IMR-90 (cell line): ENCODE data around the gene PBX4.

Experiments
- BHLHE40 ChIP-seq: fragments of 150-350 bp; IDR thresholded peaks from 2 replicates; pipeline ENCODE4 v1.6.1; 2016; ENCODE audit warnings: mild to moderate bottlenecking, low read depth, low read length
- CEBPB ChIP-seq: IDR thresholded peaks from 2 replicates; pipeline ENCODE4 v1.6.1; 2012; ENCODE audit warnings: low read depth, low read length, improper control_type of control experiment
- FOS ChIP-seq: fragments of 150-350 bp; IDR thresholded peaks from 2 replicates; pipeline ENCODE4 v1.6.1; 2016; ENCODE audit warnings: low read depth, low read length
- MAFK ChIP-seq: IDR thresholded peaks from 2 replicates; pipeline ENCODE4 v1.6.1; 2012; ENCODE audit warnings: low read depth, low read length, improper control_type of control experiment
- MAZ ChIP-seq: IDR thresholded peaks from 2 replicates; pipeline ENCODE4 v1.6.1; 2012; ENCODE audit warnings: low read depth, mild to moderate bottlenecking, low read length, improper control_type of control experiment, moderate library complexity, borderline replicate concordance
- MXI1 ChIP-seq: IDR thresholded peaks from 2 replicates; pipeline ENCODE4 v1.6.1; 2012; ENCODE audit warnings: low read depth, mild to moderate bottlenecking, low read length, moderate library complexity, borderline replicate concordance
- POLR2A ChIP-seq: IDR thresholded peaks from 2 replicates; pipeline ENCODE4 v1.6.1; 2012; ENCODE audit warnings: mild to moderate bottlenecking, low read depth, low read length
- RAD21 ChIP-seq: IDR thresholded peaks from 2 replicates; pipeline ENCODE4 v1.6.1; 2012; ENCODE audit warnings: low read length, improper control_type of control experiment
- RCOR1 ChIP-seq: IDR thresholded peaks from 2 replicates; pipeline ENCODE4 v1.6.1; 2012; ENCODE audit warnings: mild to moderate bottlenecking, low read length, improper control_type of control experiment; ENCODE audit not compliant: insufficient replicate concordance
- RFX5 ChIP-seq: IDR thresholded peaks from 2 replicates; pipeline ENCODE4 v1.8.0; 2012; ENCODE audit warnings: low read depth, mild to moderate bottlenecking, low read length, moderate library complexity
- SMC3 ChIP-seq: fragments of 150-350 bp; IDR thresholded peaks from 2 replicates; pipeline ENCODE4 v1.6.1; 2016; ENCODE audit warnings: low read depth, mild to moderate bottlenecking, antibody characterized with exemption, low read length, moderate library complexity
- TF ChIP-seq, protein P1 (sequence below): conservative IDR thresholded peaks from 2 replicates; pipeline ENCODE4 v1.5.1; 2012; ENCODE audit warnings: mild to moderate bottlenecking, low read depth, low read length, improper control_type of control experiment
- TF ChIP-seq, protein P2 (sequence below): fragments of 150-350 bp; IDR thresholded peaks from 2 replicates; pipeline ENCODE4 v1.6.1; 2016; ENCODE audit warnings: low read depth, mild to moderate bottlenecking, low read length, moderate library complexity, borderline replicate concordance
- TF ChIP-seq, protein P3 (sequence below): fragments of 150-350 bp; IDR thresholded peaks from 2 replicates; pipeline ENCODE4 v1.6.1; 2017; ENCODE audit warnings: mild to moderate bottlenecking, antibody characterized with exemption, low read length, low read depth

DNA sequence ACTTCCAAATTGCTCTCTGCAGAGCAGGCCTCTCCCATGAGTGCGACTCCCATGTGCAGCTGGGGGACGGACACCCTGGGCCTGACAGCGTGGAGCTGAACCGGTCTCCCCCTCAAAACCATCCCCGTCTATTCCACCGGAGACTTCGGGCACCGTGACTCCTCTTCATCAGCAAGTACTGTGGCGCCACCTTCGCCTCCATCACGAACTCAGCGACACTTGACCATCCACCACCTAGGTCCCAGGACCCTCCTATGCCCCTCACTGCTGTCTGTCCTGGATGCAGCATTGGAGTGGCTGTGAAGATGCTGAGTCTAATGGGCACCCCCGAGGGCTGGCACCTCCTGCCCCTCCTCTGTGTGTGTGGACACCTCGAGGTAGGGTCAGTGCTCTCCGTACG lies 59.9 kb downstream of the PBX4 start:
- TF ChIP-seq, protein P1, sequence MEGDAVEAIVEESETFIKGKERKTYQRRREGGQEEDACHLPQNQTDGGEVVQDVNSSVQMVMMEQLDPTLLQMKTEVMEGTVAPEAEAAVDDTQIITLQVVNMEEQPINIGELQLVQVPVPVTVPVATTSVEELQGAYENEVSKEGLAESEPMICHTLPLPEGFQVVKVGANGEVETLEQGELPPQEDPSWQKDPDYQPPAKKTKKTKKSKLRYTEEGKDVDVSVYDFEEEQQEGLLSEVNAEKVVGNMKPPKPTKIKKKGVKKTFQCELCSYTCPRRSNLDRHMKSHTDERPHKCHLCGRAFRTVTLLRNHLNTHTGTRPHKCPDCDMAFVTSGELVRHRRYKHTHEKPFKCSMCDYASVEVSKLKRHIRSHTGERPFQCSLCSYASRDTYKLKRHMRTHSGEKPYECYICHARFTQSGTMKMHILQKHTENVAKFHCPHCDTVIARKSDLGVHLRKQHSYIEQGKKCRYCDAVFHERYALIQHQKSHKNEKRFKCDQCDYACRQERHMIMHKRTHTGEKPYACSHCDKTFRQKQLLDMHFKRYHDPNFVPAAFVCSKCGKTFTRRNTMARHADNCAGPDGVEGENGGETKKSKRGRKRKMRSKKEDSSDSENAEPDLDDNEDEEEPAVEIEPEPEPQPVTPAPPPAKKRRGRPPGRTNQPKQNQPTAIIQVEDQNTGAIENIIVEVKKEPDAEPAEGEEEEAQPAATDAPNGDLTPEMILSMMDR: no peak
- TF ChIP-seq CEBPB: no peak
- TF ChIP-seq, protein P2, sequence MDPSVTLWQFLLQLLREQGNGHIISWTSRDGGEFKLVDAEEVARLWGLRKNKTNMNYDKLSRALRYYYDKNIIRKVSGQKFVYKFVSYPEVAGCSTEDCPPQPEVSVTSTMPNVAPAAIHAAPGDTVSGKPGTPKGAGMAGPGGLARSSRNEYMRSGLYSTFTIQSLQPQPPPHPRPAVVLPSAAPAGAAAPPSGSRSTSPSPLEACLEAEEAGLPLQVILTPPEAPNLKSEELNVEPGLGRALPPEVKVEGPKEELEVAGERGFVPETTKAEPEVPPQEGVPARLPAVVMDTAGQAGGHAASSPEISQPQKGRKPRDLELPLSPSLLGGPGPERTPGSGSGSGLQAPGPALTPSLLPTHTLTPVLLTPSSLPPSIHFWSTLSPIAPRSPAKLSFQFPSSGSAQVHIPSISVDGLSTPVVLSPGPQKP: no peak
- no peak for TF ChIP-seq MXI1
- TF ChIP-seq POLR2A: no peak
- no peak for TF ChIP-seq BHLHE40
- no peak for TF ChIP-seq RAD21
- TF ChIP-seq, protein P3, sequence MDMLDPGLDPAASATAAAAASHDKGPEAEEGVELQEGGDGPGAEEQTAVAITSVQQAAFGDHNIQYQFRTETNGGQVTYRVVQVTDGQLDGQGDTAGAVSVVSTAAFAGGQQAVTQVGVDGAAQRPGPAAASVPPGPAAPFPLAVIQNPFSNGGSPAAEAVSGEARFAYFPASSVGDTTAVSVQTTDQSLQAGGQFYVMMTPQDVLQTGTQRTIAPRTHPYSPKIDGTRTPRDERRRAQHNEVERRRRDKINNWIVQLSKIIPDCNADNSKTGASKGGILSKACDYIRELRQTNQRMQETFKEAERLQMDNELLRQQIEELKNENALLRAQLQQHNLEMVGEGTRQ: no peak
- no peak for TF ChIP-seq SMC3
- no peak for TF ChIP-seq MAZ
- no peak for TF ChIP-seq RCOR1
- no peak for TF ChIP-seq MAFK
- TF ChIP-seq RFX5: no peak
- no peak for TF ChIP-seq FOS
